PC-3 (cell line): ENCODE data around the gene ARHGAP19. TPM values are rescaled to one million over a fixed set of nuclear protein-coding genes. Genes with fewer than 3 reads are reported as not detected.

Source experiments
- ATAC-seq: fragments of 200-7000 bp; cut with Tn5 transposase; 2 replicates; pipeline ENCODE4 v1.9.1; 2020; ENCODE audit warnings: mild to moderate bottlenecking, moderate library complexity
- BruUV-seq: library from RNA; stranded (reverse); fragments of 400-500 nt; replicated peaks from 2 replicates; lab custom pipeline; 2021; lab: Mats Ljungman, UMichigan
- CTCF ChIA-PET: fragments of 300-600 bp; sonication (Branson Sonifier 250); formaldehyde crosslinking; loops from one replicate; lab custom pipeline; 2022; ENCODE audit warnings: antibody characterized with exemption; lab: Charles Lee
- POLR2A ChIA-PET: fragments of 300-600 bp; sonication (Branson Sonifier 250); formaldehyde crosslinking; loops from one replicate; lab custom pipeline; 2022; ENCODE audit warnings: antibody characterized with exemption; ENCODE audit not compliant: unreplicated experiment; lab: Charles Lee
- DNase-seq: peaks from one replicate; pipeline ENCODE4 v3.0.0-alpha.2; 2015
- H2AFZ ChIP-seq: fragments of 300-600 bp; sonication (generic); 2 replicates; pipeline ENCODE4 v1.6.0; 2016; ENCODE audit warnings: antibody characterized with exemption, low read length
- H3F3A ChIP-seq: fragments of 300-600 bp; sonication (generic); one replicate; pipeline ENCODE4 v1.6.0; 2017; ENCODE audit warnings: antibody characterized with exemption, low read length, control low read depth, mild to moderate bottlenecking; ENCODE audit not compliant: unreplicated experiment
- H3K27ac ChIP-seq: fragments of 300-600 bp; sonication (generic); 2 replicates; pipeline ENCODE4 v1.5.1; 2016; ENCODE audit warnings: mild to moderate bottlenecking, low read length
- H3K27me3 ChIP-seq: fragments of 300-600 bp; sonication (generic); 2 replicates; pipeline ENCODE4 v1.6.1; 2016; ENCODE audit warnings: low read length, mixed read lengths
- H3K36me3 ChIP-seq: fragments of 300-600 bp; sonication (generic); 2 replicates; pipeline ENCODE4 v1.6.1; 2016; ENCODE audit warnings: low read depth, mixed run types, low read length, mixed read lengths
- H3K4me1 ChIP-seq: fragments of 300-600 bp; sonication (generic); 2 replicates; pipeline ENCODE4 v1.5.1; 2016; ENCODE audit warnings: low read length; ENCODE audit not compliant: insufficient read depth
- H3K4me2 ChIP-seq: fragments of 300-600 bp; sonication (generic); 2 replicates; pipeline ENCODE4 v1.6.0; 2016; ENCODE audit warnings: low read length
- H3K4me3 ChIP-seq: fragments of 300-600 bp; sonication (generic); 2 replicates; pipeline ENCODE4 v1.5.1; 2016; ENCODE audit warnings: mild to moderate bottlenecking, low read length, mixed read lengths
- H3K79me2 ChIP-seq: fragments of 300-600 bp; sonication (generic); 2 replicates; pipeline ENCODE4 v1.6.1; 2017; ENCODE audit warnings: low read length, mixed read lengths
- H3K9ac ChIP-seq: fragments of 300-600 bp; sonication (generic); 2 replicates; pipeline ENCODE4 v1.6.0; 2016; ENCODE audit warnings: mild to moderate bottlenecking, low read length
- H3K9me2 ChIP-seq: fragments of 300-600 bp; sonication (generic); replicated peaks from 2 replicates; pipeline ENCODE4 v1.6.1; 2016; ENCODE audit warnings: mixed run types, low read length, mixed read lengths
- H3K9me3 ChIP-seq: fragments of 300-600 bp; sonication (generic); 2 replicates; pipeline ENCODE4 v1.6.1; 2016; ENCODE audit warnings: low read length, mixed read lengths
- H4K20me1 ChIP-seq: fragments of 300-600 bp; sonication (generic); 2 replicates; pipeline ENCODE4 v1.6.1; 2016; ENCODE audit warnings: low read length, mixed read lengths
- CTCF ChIP-seq: fragments of 300-600 bp; sonication (generic); conservative IDR thresholded peaks from 2 replicates; pipeline ENCODE4 v1.5.1; 2017; ENCODE audit warnings: antibody characterized with exemption, low read depth, mild to moderate bottlenecking, low read length
- EZH2 ChIP-seq: fragments of 300-600 bp; sonication (generic); IDR thresholded peaks from one replicate; pipeline ENCODE4 v1.6.1; 2017; ENCODE audit warnings: antibody characterized with exemption, mild to moderate bottlenecking, low read length; ENCODE audit not compliant: unreplicated experiment
- EZH2phosphoT487 ChIP-seq: fragments of 300-600 bp; sonication (generic); IDR thresholded peaks from 2 replicates; pipeline ENCODE4 v1.6.1; 2018; ENCODE audit warnings: mild to moderate bottlenecking, antibody characterized with exemption, low read length, borderline replicate concordance
- intact Hi-C: fragments of 100-400 bp; cut with micrococcal nuclease; formaldehyde crosslinking; loops from 2 replicates; pipeline ENCODE4 v1.9.0; 2023
- total RNA-seq: library from RNA; depleted of rRNA; stranded (reverse); fragments of >200 nt; gene quantifications from 2 replicates; pipeline ENCODE4 v1.2.3, GENCODE V29; 2014

ARHGAP19 gene
- total RNA-seq, 1 experiment from 2014 or later: 9.8 TPM

GRCh38 chr10:97196223-97197029, 96.0 kb downstream of the ARHGAP19 start:
- intact Hi-C loops: no loop called here
- TF ChIP-seq CTCF (peak; percentile 73), EZH2 (no peak), EZH2phosphoT487 (no peak)
- no peak overlapping the region for H3K27ac ChIP-seq
- CTCF ChIA-PET: interaction anchor here (0.8 to 1.4 kb wide), 2 partner anchors 14 to 33 kb away, joined by 3 read pairs; no protein-coding TSS in a partner anchor
- DNase-seq (peak; percentile 66), ATAC-seq (peak; percentile 82)
- H3K36me3 ChIP-seq: no peaks in the 10 kb centered on the region
- peak overlapping the region; percentile 97 for H3K4me2 ChIP-seq
- H3K9me2 ChIP-seq: no peaks in the 10 kb centered on the region
- H2AFZ ChIP-seq: peak overlapping the region; percentile 95
- H3K4me3 ChIP-seq: peak overlapping the region; percentile 74
- H3K9ac ChIP-seq: no peak overlapping the region
- no TSS peak for BruUV-seq
- 0 out of 2 replicates have a peak, but pooled peaks cover 4% of the 10 kb centered on the region for H3K4me1 ChIP-seq
- no peaks in the 10 kb centered on the region for H3F3A ChIP-seq
- H3K27me3 ChIP-seq: no peaks in the 10 kb centered on the region
- H4K20me1 ChIP-seq: no peaks in the 10 kb centered on the region
- H3K79me2 ChIP-seq: no peaks in the 10 kb centered on the region
- H3K9me3 ChIP-seq: no peaks in the 10 kb centered on the region
- POLR2A ChIA-PET: no interaction called here

DNA sequence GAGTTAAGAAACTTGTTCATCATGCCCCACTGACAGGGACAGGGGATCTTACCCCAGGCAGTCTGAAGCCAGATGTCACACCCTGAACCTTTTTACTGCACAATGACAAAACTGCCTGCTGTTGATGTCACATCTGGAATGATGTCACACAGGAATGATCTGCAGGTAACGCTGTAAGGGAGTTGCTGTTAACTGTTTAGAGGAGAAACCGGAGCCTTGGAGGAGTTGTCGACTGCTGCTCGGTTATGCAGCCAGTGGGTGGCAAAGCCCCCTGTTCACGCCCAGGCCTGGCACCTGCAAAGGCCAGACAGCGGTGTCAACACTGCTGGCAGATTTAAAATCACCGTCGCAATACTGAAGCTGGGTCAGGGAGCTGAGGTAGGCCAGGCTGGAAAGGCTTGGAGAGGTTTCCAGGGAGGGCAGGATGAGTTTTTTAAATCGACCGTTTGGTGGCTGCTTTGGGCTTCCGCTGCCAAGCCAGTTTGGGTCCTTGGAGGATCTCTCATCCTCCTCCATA, 96.7 kb downstream of the ARHGAP19 start:
- Histone ChIP-seq H3K79me2 (no peaks in the 10 kb centered on the region), H2AFZ (peak overlapping the region; percentile 95), H3K9ac (no peak overlapping the region), H3K27ac (no peak overlapping the region), H3K9me3 (no peaks in the 10 kb centered on the region), H3K4me2 (peak overlapping the region; percentile 97), H3F3A (no peaks in the 10 kb centered on the region), H3K4me1 (0 out of 2 replicates have a peak, but pooled peaks cover 4% of the 10 kb centered on the region), H3K4me3 (peak overlapping the region; percentile 74), H3K27me3 (no peaks in the 10 kb centered on the region), H4K20me1 (no peaks in the 10 kb centered on the region), H3K9me2 (no peaks in the 10 kb centered on the region), H3K36me3 (no peaks in the 10 kb centered on the region)
- CTCF ChIA-PET: interaction anchor here (1.4 kb wide), 1 partner anchor 15 kb away, joined by 3 read pairs; no protein-coding TSS in a partner anchor
- TF ChIP-seq EZH2phosphoT487 (no peak), CTCF (no peak), EZH2 (no peak)
- no TSS peak for BruUV-seq
- intact Hi-C loops: no loop called here
- peak; percentile 30; the same call in 1 of the 2 replicates for ATAC-seq
- DNase-seq: no peak
- POLR2A ChIA-PET: no interaction called here
